NOMO-1 treated with dmso at 0.1 percent for 144 hours (cell line): ENCODE measurements around the gene TADA2A.
"Not testable (repeated sequence)": the region's sequence is repeated elsewhere in the genome, so short reads cannot be mapped to it uniquely, and the experiment has no call there.

Source experiments
- DNase-seq: peaks from one replicate; lab custom pipeline; 2025; ENCODE audit not compliant: unreplicated experiment; lab: John Stamatoyannopoulos, UW

Gene TADA2A

GRCh38 chr17:37399265-37399803 lies 7.4 kb upstream of the TADA2A start:
- DNase-seq, result no peak

- DNase-seq, result no peak
These were observed 6.2 kb upstream of the TADA2A start for GRCh38 chr17:37400505-37400904.

GRCh38 chr17:37405522-37405921 lies 1.2 kb upstream of the TADA2A start:
- not testable (repeated sequence) for DNase-seq

GRCh38 chr17:37405955-37406634 lies 591 bp upstream of the TADA2A start:
- DNase-seq, result no peak

GRCh38 chr17:37408145-37408479 lies 1.4 kb downstream of the TADA2A start:
- not testable (repeated sequence) for DNase-seq

GRCh38 chr17:37410357-37410756 lies 3.7 kb downstream of the TADA2A start:
- DNase-seq, result no peak

GRCh38 chr17:37413875-37414519 lies 7.3 kb downstream of the TADA2A start:
- DNase-seq, result no peak

GRCh38 chr17:37417852-37418251 lies 11.2 kb downstream of the TADA2A start:
- no peak for DNase-seq

- no peak for DNase-seq
These were observed 16.4 kb downstream of the TADA2A start for GRCh38 chr17:37422971-37423625.

- no peak for DNase-seq
These were observed 18.6 kb downstream of the TADA2A start for GRCh38 chr17:37425268-37425667.

- no peak for DNase-seq
These were observed 22.4 kb downstream of the TADA2A start for GRCh38 chr17:37429039-37429438.

- no peak for DNase-seq
These were observed 22.8 kb downstream of the TADA2A start for GRCh38 chr17:37429453-37429852.

GRCh38 chr17:37430051-37430627 lies 23.5 kb downstream of the TADA2A start:
- DNase-seq, result no peak

GRCh38 chr17:37432671-37433070 lies 26.0 kb downstream of the TADA2A start:
- no peak for DNase-seq

GRCh38 chr17:37438141-37438540 lies 31.5 kb downstream of the TADA2A start:
- no peak for DNase-seq

- no peak for DNase-seq
These were observed 33.7 kb downstream of the TADA2A start for GRCh38 chr17:37440424-37440823.

GRCh38 chr17:37441369-37442014 lies 34.8 kb downstream of the TADA2A start:
- peak; percentile 20 for DNase-seq

GRCh38 chr17:37446027-37446426 lies 39.3 kb downstream of the TADA2A start:
- DNase-seq, result no peak

- DNase-seq, result no peak
These were observed 41.0 kb downstream of the TADA2A start for GRCh38 chr17:37447641-37448040.

GRCh38 chr17:37450112-37450511 lies 43.4 kb downstream of the TADA2A start:
- no peak for DNase-seq

GRCh38 chr17:37457801-37458200 lies 51.1 kb downstream of the TADA2A start:
- DNase-seq, result not testable (repeated sequence)
